Metanephros (tissue), 1 donor: ENCODE data around the gene CX3CR1. TPM values are rescaled to one million over a fixed set of nuclear protein-coding genes. Genes with fewer than 3 reads are reported as not detected.

Experiments
- total RNA-seq: library from RNA; depleted of rRNA; stranded (reverse); fragments of >200 nt; gene quantifications from one replicate; pipeline ENCODE4 v1.2.3, GENCODE V29; 2014

The CX3CR1 gene
- total RNA-seq: 5.3 TPM

GRCh38 chr3:39279745-39280517, at the start of gene CX3CR1:
TSS of gene CX3CR1 (minus strand) at chr3:39280036. CDS start at chr3:39266509, 13,527 bp downstream.

GRCh38 chr3:39329493-39329892, 49.7 kb upstream of the CX3CR1 start, which contains the start of gene CCR8:
TSS of gene CCR8 (plus strand) at chr3:39329709. CDS start at chr3:39332332, 2,623 bp downstream.

Other genes starting within 250 kb of the CX3CR1 start
- 1.5 TPM for gene SCN11A, start 228.1 kb downstream of the CX3CR1 start, total RNA-seq
- 58.6 TPM for gene WDR48, start 228.0 kb downstream of the CX3CR1 start, total RNA-seq
- 51.3 TPM for gene GORASP1, start 172.4 kb downstream of the CX3CR1 start, total RNA-seq
- gene TTC21A, start 172.4 kb downstream of the CX3CR1 start, total RNA-seq: 13.5 TPM
- 23.1 TPM for gene CSRNP1, start 126.4 kb downstream of the CX3CR1 start, total RNA-seq
- 10.2 TPM for gene XIRP1, start 87.4 kb downstream of the CX3CR1 start, total RNA-seq
- not detected for gene CCR8, start 49.7 kb upstream of the CX3CR1 start, total RNA-seq
- gene SLC25A38, start 103.3 kb upstream of the CX3CR1 start, total RNA-seq: 21.6 TPM
- gene RPSA, start 126.7 kb upstream of the CX3CR1 start, total RNA-seq: 738 TPM
- not detected for gene MOBP, start 187.6 kb upstream of the CX3CR1 start, total RNA-seq